ENCODE data around the gene ERICH4. TPM values are rescaled to one million over a fixed set of nuclear protein-coding genes. Genes with fewer than 3 reads are reported as not detected.

ERICH4 gene
- total and polyA plus RNA-seq, 2 experiments from 2014 or later: not detected

- TF ChIP-seq ZNF462 (CRISPR knock-in tag; IDR thresholded peaks at IDR 0.05) (no peak), POLR2AphosphoS5 (IDR thresholded peaks at IDR 0.05; ENCODE audit: low read depth) (no peak), CREB1 (CRISPR knock-in tag; IDR thresholded peaks at IDR 0.05; ENCODE audit: low read depth) (no peak), ZNF114 (CRISPR knock-in tag; IDR thresholded peaks at IDR 0.05) (no peak), CTCF (conservative IDR thresholded peaks at IDR 0.05; ENCODE audit: low read depth in 2 of 2) (no peak), NANOG (IDR thresholded peaks at IDR 0.05; ENCODE audit: borderline replicate concordance) (no peak), JUNB (IDR thresholded peaks at IDR 0.05; ENCODE audit: unreplicated experiment) (no peak), EZH2phosphoT487 (IDR thresholded peaks at IDR 0.05; ENCODE audit: unreplicated experiment) (no peak)
- TF ChIP-seq, protein P1, sequence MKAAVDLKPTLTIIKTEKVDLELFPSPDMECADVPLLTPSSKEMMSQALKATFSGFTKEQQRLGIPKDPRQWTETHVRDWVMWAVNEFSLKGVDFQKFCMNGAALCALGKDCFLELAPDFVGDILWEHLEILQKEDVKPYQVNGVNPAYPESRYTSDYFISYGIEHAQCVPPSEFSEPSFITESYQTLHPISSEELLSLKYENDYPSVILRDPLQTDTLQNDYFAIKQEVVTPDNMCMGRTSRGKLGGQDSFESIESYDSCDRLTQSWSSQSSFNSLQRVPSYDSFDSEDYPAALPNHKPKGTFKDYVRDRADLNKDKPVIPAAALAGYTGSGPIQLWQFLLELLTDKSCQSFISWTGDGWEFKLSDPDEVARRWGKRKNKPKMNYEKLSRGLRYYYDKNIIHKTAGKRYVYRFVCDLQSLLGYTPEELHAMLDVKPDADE (IDR thresholded peaks at IDR 0.05): no peak
- TF ChIP-seq, protein P2, sequence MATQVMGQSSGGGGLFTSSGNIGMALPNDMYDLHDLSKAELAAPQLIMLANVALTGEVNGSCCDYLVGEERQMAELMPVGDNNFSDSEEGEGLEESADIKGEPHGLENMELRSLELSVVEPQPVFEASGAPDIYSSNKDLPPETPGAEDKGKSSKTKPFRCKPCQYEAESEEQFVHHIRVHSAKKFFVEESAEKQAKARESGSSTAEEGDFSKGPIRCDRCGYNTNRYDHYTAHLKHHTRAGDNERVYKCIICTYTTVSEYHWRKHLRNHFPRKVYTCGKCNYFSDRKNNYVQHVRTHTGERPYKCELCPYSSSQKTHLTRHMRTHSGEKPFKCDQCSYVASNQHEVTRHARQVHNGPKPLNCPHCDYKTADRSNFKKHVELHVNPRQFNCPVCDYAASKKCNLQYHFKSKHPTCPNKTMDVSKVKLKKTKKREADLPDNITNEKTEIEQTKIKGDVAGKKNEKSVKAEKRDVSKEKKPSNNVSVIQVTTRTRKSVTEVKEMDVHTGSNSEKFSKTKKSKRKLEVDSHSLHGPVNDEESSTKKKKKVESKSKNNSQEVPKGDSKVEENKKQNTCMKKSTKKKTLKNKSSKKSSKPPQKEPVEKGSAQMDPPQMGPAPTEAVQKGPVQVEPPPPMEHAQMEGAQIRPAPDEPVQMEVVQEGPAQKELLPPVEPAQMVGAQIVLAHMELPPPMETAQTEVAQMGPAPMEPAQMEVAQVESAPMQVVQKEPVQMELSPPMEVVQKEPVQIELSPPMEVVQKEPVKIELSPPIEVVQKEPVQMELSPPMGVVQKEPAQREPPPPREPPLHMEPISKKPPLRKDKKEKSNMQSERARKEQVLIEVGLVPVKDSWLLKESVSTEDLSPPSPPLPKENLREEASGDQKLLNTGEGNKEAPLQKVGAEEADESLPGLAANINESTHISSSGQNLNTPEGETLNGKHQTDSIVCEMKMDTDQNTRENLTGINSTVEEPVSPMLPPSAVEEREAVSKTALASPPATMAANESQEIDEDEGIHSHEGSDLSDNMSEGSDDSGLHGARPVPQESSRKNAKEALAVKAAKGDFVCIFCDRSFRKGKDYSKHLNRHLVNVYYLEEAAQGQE (IDR thresholded peaks at IDR 0.05; ENCODE audit: unreplicated experiment): no peak
These were observed 22.7 kb upstream of the ERICH4 start (continued) for GRCh38 chr19:41420101-41420880.

All from GM23338 (cell line).